K562 (cell line): ENCODE measurements around the gene JUNB. TPM values are rescaled to one million over a fixed set of nuclear protein-coding genes. Genes with fewer than 3 reads are reported as not detected.

ENCODE experiments used
- BCLAF1 ChIP-seq, 2 experiments: fragments of 450-650 bp in 1 of 2; IDR thresholded peaks; 2 replicates each; pipeline ENCODE4 v1.6.1; 2011 to 2017; ENCODE audit warnings: low read depth in 2 of 2, antibody characterized with exemption in 1 of 2, borderline replicate concordance in 1 of 2, low read length in 1 of 2, mild to moderate bottlenecking in 1 of 2, mixed read lengths in 1 of 2; ENCODE audit not compliant: control insufficient read depth in 1 of 2
- DACH1 ChIP-seq: fragments of 450-650 bp; IDR thresholded peaks from 2 replicates; pipeline ENCODE4 v1.6.1; 2018; ENCODE audit not compliant: partially characterized antibody
- DNMT1 ChIP-seq: fragments of 450-650 bp; IDR thresholded peaks from 2 replicates; pipeline ENCODE4 v1.6.1; 2016; ENCODE audit warnings: antibody characterized with exemption, mild to moderate bottlenecking
- FOXJ2 ChIP-seq: fragments of 200-800 bp; sonication (Bioruptor generic); IDR thresholded peaks from 2 replicates; pipeline ENCODE4 v1.6.1; 2016; ENCODE audit warnings: missing genetic modification characterization, missing compliant biosample characterization
- HMG20A ChIP-seq: fragments of 450-650 bp; formaldehyde crosslinking; conservative IDR thresholded peaks from 2 replicates; pipeline ENCODE4 v1.4.0; 2020; ENCODE audit warnings: mild to moderate bottlenecking, mixed read lengths
- KHSRP ChIP-seq: fragments of 450-650 bp; IDR thresholded peaks from 2 replicates; pipeline ENCODE4 v1.6.1; 2017
- POLR2AphosphoS2 ChIP-seq: IDR thresholded peaks from 2 replicates; pipeline ENCODE4 v1.6.1; 2012; ENCODE audit warnings: low read length, improper control_type of control experiment
- SOX6 ChIP-seq: fragments of 450-650 bp; IDR thresholded peaks from 2 replicates; pipeline ENCODE4 v1.6.1; 2014; ENCODE audit warnings: mild to moderate bottlenecking
- YY1 ChIP-seq, 3 experiments: IDR thresholded peaks; 2 replicates each; pipeline ENCODE4 v1.6.1; 2011; ENCODE audit warnings: low read length in 2 of 3, mild to moderate bottlenecking in 2 of 3, moderate library complexity in 2 of 3, borderline replicate concordance in 1 of 3, control low read depth in 1 of 3, low read depth in 1 of 3; ENCODE audit not compliant: insufficient read depth in 3 of 3, insufficient replicate concordance in 2 of 3, control insufficient read depth in 1 of 3, insufficient read length in 1 of 3; ENCODE audit errors: extremely low read depth in 1 of 3
- ZBTB7A ChIP-seq: IDR thresholded peaks from 2 replicates; pipeline ENCODE4 v1.6.1; 2011; ENCODE audit warnings: low read depth, mild to moderate bottlenecking, low read length, moderate library complexity, borderline replicate concordance; ENCODE audit not compliant: control insufficient read depth
- ZKSCAN8 ChIP-seq: fragments of 200-800 bp; sonication (Bioruptor generic); IDR thresholded peaks from 2 replicates; pipeline ENCODE4 v1.6.1; 2016; ENCODE audit warnings: missing genetic modification characterization, missing compliant biosample characterization
- ZNF212 ChIP-seq: fragments of 450-650 bp; formaldehyde crosslinking; IDR thresholded peaks from 2 replicates; pipeline ENCODE4 v1.4.0; 2020; ENCODE audit warnings: mild to moderate bottlenecking
- ZNF445 ChIP-seq: fragments of 250-450 bp; sonication (Bioruptor Pico); IDR thresholded peaks from 2 replicates; pipeline ENCODE4 v1.4.0; 2020; ENCODE audit warnings: low read depth, mild to moderate bottlenecking, moderate library complexity
- polyA plus RNA-seq, 8 experiments: library from polyadenylated mRNA; depleted of rRNA in 4 of 8; stranded (reverse) in 5 of 8; unstranded in 3 of 8; fragments of >200 nt; fragmentation: Nextera tagmentation in 2 of 8; fragmentation: Illumina TruSeq in 1 of 8; extraction: Ambion mirVana in 2 of 8; extraction: Trizol in 1 of 8; gene quantifications; 2 replicates each; pipeline versions ENCODE4 v1.2.1 to v1.2.3, GENCODE V29; 2011 to 2014; ENCODE audit warnings: inconsistent platforms in 1 of 8, missing spikeins in 1 of 8
- total RNA-seq, 7 experiments: library from RNA; depleted of rRNA in 6 of 7; stranded (reverse); fragments of >200 nt in 6 of 7; fragmentation: Illumina TruSeq in 2 of 7; extraction: Trizol in 2 of 7; gene quantifications; 2 replicates each; pipeline versions ENCODE4 v1.2.1 to v1.2.3, GENCODE V29; 2011 to 2021; ENCODE audit warnings: low replicate concordance in 1 of 7
- TF ChIP-seq, protein P1 (sequence below): sonication (generic); formaldehyde crosslinking; IDR thresholded peaks from 2 replicates; pipeline ENCODE4 v1.9.0; 2022; ENCODE audit warnings: mild to moderate bottlenecking, missing genetic modification reagents
- TF ChIP-seq, protein P2 (sequence below): fragments of 250-450 bp; sonication (Bioruptor Pico); IDR thresholded peaks from 2 replicates; pipeline ENCODE4 v1.9.0; 2021; ENCODE audit warnings: mild to moderate bottlenecking, inconsistent platforms
- TF ChIP-seq, protein P3 (sequence below): fragments of 450-650 bp; IDR thresholded peaks from 2 replicates; pipeline ENCODE4 v1.6.1; 2018; ENCODE audit not compliant: partially characterized antibody

Gene JUNB
- total and polyA plus RNA-seq, 9 of the 15 experiments (the other 6 are each of a cell fraction or from before 2014, with no cell fraction given) = 0.23 to 88.1 (median 13.1) TPM

DNA sequence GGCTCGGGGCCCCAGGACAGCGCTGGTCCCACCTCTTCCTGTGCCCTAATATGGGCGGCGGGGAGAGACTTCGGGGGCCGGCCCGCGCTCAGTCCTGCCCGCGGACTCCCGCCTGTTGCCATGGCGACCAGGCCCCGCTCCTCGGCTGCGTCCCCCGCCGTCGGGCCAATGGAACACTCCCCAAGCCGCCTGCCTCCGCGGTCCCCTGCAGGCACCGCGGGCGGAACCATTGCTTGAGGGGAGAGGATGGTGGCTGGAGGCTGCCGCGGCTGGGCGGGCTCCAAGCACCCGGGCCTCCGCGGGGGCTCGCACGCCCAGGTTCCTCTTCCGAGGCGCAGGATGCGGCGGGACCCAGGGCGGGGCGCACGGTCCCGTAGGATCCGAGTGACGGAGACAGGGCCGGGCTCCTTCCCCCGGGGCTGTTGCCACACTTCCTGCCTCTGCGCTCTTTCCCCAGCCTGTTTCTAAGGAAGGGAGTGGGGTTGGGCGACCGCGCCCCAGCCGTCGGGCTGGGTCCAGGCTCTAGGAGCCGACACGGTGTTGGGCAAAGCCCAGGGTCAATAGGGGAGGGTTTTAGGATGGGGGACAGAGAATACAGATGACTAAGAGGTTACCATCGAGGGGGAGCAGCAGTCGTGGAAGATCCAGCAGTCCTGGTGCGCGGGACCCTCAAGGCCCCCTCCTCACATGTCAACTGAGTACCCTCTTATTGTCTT is 1.2 kb upstream of the JUNB start (continued):
- TF ChIP-seq ZKSCAN8 (CRISPR knock-in tag) = no peak
- TF ChIP-seq, protein P1, sequence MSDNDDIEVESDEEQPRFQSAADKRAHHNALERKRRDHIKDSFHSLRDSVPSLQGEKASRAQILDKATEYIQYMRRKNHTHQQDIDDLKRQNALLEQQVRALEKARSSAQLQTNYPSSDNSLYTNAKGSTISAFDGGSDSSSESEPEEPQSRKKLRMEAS (CRISPR knock-in tag) = peak; percentile 39; the same call in 1 of the 2 replicates
- peak; percentile 47; the same call in 1 of the 2 replicates for TF ChIP-seq SOX6
- peak; percentile 85 for TF ChIP-seq ZBTB7A
- TF ChIP-seq, protein P2, sequence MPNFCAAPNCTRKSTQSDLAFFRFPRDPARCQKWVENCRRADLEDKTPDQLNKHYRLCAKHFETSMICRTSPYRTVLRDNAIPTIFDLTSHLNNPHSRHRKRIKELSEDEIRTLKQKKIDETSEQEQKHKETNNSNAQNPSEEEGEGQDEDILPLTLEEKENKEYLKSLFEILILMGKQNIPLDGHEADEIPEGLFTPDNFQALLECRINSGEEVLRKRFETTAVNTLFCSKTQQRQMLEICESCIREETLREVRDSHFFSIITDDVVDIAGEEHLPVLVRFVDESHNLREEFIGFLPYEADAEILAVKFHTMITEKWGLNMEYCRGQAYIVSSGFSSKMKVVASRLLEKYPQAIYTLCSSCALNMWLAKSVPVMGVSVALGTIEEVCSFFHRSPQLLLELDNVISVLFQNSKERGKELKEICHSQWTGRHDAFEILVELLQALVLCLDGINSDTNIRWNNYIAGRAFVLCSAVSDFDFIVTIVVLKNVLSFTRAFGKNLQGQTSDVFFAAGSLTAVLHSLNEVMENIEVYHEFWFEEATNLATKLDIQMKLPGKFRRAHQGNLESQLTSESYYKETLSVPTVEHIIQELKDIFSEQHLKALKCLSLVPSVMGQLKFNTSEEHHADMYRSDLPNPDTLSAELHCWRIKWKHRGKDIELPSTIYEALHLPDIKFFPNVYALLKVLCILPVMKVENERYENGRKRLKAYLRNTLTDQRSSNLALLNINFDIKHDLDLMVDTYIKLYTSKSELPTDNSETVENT = no peak
- TF ChIP-seq YY1 (IDR thresholded peaks at IDR 0.05; ENCODE audit: borderline replicate concordance in 1 of 3, control insufficient read depth in 1 of 3, extremely low read depth in 1 of 3, insufficient read depth in 3 of 3, insufficient read length in 1 of 3, insufficient replicate concordance in 2 of 3, low read depth in 1 of 3, low read length in 2 of 3) = peak in 1 of 3 experiments; percentile 50
- no peak for TF ChIP-seq ZNF445 (CRISPR knock-in tag)
- TF ChIP-seq DACH1 = peak; percentile 17
- no peak for TF ChIP-seq HMG20A (CRISPR knock-in tag)
- TF ChIP-seq POLR2AphosphoS2 = no peak
- TF ChIP-seq, protein P3, sequence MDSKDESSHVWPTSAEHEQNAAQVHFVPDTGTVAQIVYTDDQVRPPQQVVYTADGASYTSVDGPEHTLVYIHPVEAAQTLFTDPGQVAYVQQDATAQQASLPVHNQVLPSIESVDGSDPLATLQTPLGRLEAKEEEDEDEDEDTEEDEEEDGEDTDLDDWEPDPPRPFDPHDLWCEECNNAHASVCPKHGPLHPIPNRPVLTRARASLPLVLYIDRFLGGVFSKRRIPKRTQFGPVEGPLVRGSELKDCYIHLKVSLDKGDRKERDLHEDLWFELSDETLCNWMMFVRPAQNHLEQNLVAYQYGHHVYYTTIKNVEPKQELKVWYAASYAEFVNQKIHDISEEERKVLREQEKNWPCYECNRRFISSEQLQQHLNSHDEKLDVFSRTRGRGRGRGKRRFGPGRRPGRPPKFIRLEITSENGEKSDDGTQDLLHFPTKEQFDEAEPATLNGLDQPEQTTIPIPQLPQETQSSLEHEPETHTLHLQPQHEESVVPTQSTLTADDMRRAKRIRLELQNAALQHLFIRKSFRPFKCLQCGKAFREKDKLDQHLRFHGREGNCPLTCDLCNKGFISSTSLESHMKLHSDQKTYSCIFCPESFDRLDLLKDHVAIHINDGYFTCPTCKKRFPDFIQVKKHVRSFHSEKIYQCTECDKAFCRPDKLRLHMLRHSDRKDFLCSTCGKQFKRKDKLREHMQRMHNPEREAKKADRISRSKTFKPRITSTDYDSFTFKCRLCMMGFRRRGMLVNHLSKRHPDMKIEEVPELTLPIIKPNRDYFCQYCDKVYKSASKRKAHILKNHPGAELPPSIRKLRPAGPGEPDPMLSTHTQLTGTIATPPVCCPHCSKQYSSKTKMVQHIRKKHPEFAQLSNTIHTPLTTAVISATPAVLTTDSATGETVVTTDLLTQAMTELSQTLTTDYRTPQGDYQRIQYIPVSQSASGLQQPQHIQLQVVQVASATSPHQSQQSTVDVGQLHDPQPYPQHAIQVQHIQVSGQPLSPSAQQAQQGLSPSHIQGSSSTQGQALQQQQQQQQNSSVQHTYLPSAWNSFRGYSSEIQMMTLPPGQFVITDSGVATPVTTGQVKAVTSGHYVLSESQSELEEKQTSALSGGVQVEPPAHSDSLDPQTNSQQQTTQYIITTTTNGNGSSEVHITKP = peak; percentile 99
- TF ChIP-seq FOXJ2 = peak; percentile 71; the same call in 1 of the 2 replicates
- no peak for TF ChIP-seq ZNF212 (CRISPR knock-in tag)
- TF ChIP-seq DNMT1 = no peak
- peak in 1 of 2 experiments; percentile 91; a peak in 2 of 4 replicates for TF ChIP-seq BCLAF1 (IDR thresholded peaks at IDR 0.05; ENCODE audit: borderline replicate concordance in 1 of 2, control insufficient read depth in 1 of 2, low read depth in 2 of 2, low read length in 1 of 2)
- TF ChIP-seq KHSRP = no peak
